GM23338 (cell line): Measurements from ENCODE around the gene PLD6. TPM values are rescaled to one million over a fixed set of nuclear protein-coding genes. Genes with fewer than 3 reads are reported as not detected.

Experiments
- ATAC-seq: fragments of 200-7000 bp; cut with Tn5 transposase; 3 replicates; pipeline ENCODE4 v1.9.1; 2020
- DNase-seq: peaks from one replicate; pipeline ENCODE4 v3.0.0-alpha.2; 2015; ENCODE audit warnings: low spot score
- H2AFZ ChIP-seq: fragments of 200-600 bp; sonication (generic); 2 replicates; pipeline ENCODE4 v1.8.0; 2016; ENCODE audit warnings: antibody characterized with exemption, mild to moderate bottlenecking, moderate library complexity
- H3F3A ChIP-seq: fragments of 200-600 bp; sonication (generic); replicated peaks from 2 replicates; pipeline ENCODE4 v1.8.0; 2017; ENCODE audit warnings: antibody characterized with exemption, mixed run types, low read depth
- H3K27ac ChIP-seq: fragments of 200-600 bp; sonication (generic); 2 replicates; pipeline ENCODE4 v1.6.1; 2016; ENCODE audit warnings: low read depth
- H3K27me3 ChIP-seq: fragments of 200-600 bp; sonication (generic); 2 replicates; pipeline ENCODE4 v1.8.0; 2016; ENCODE audit warnings: mild to moderate bottlenecking, mixed run types, moderate library complexity; ENCODE audit not compliant: insufficient read depth
- H3K36me3 ChIP-seq: fragments of 200-600 bp; sonication (generic); 2 replicates; pipeline ENCODE4 v1.8.0; 2016; ENCODE audit warnings: mild to moderate bottlenecking; ENCODE audit not compliant: insufficient read depth
- H3K4me1 ChIP-seq: fragments of 200-600 bp; sonication (generic); 2 replicates; pipeline ENCODE4 v1.8.0; 2016; ENCODE audit warnings: mild to moderate bottlenecking, moderate library complexity; ENCODE audit not compliant: insufficient read depth
- H3K4me2 ChIP-seq: fragments of 200-600 bp; sonication (generic); 2 replicates; pipeline ENCODE4 v1.7.1; 2017; ENCODE audit warnings: mixed run types
- H3K4me3 ChIP-seq: fragments of 200-600 bp; sonication (generic); 2 replicates; pipeline ENCODE4 v1.6.1; 2016; ENCODE audit warnings: mixed run types
- H3K79me2 ChIP-seq: fragments of 200-600 bp; sonication (generic); replicated peaks from 2 replicates; pipeline ENCODE4 v1.8.0; 2017; ENCODE audit warnings: mild to moderate bottlenecking; ENCODE audit not compliant: insufficient read depth
- H3K9me2 ChIP-seq: fragments of 200-600 bp; sonication (generic); 2 replicates; pipeline ENCODE4 v1.8.0; 2017; ENCODE audit not compliant: insufficient read depth
- H4K20me1 ChIP-seq: fragments of 200-600 bp; sonication (generic); replicated peaks from 2 replicates; pipeline ENCODE4 v1.8.0; 2017; ENCODE audit warnings: mild to moderate bottlenecking; ENCODE audit not compliant: insufficient read depth
- H3K27ac Mint-ChIP-seq: 2 replicates; pipeline ENCODE4 v1.8.0; 2020; ENCODE audit warnings: inconsistent platforms, mild to moderate bottlenecking, moderate library complexity, mixed read lengths
- H3K27me3 Mint-ChIP-seq: 3 replicates; pipeline ENCODE4 v1.8.0; 2022; ENCODE audit warnings: low read depth, mild to moderate bottlenecking, moderate library complexity, mixed read lengths, inconsistent platforms; ENCODE audit not compliant: insufficient read depth, poor library complexity
- H3K36me3 Mint-ChIP-seq: 3 replicates; pipeline ENCODE4 v1.8.0; 2021; ENCODE audit warnings: low read depth, mild to moderate bottlenecking, inconsistent platforms, moderate library complexity, mixed read lengths
- H3K4me1 Mint-ChIP-seq: 3 replicates; pipeline ENCODE4 v1.8.0; 2020; ENCODE audit warnings: mild to moderate bottlenecking, inconsistent platforms, mixed read lengths
- H3K4me3 Mint-ChIP-seq: 3 replicates; pipeline ENCODE4 v1.8.0; 2021; ENCODE audit warnings: moderate library complexity, mild to moderate bottlenecking, inconsistent platforms, mixed read lengths
- H3K9me3 Mint-ChIP-seq: 3 replicates; pipeline ENCODE4 v1.8.0; 2020; ENCODE audit warnings: moderate library complexity, mild to moderate bottlenecking, inconsistent platforms, mixed read lengths
- CTCF ChIP-seq, 2 experiments: fragments of 200-600 bp in 1 of 2; sonication (generic) in 1 of 2; conservative IDR thresholded peaks; 2 replicates each; pipeline versions ENCODE4 v1.5.1 to v1.6.1; 2016 to 2017; ENCODE audit warnings: antibody characterized with exemption in 2 of 2, low read depth in 2 of 2, mild to moderate bottlenecking in 2 of 2, moderate library complexity in 1 of 2
- EZH2 ChIP-seq: fragments of 200-600 bp; sonication (generic); IDR thresholded peaks from one replicate; pipeline ENCODE4 v1.8.0; 2017; ENCODE audit warnings: antibody characterized with exemption, mild to moderate bottlenecking, low read depth; ENCODE audit not compliant: unreplicated experiment
- EZH2phosphoT487 ChIP-seq: fragments of 200-600 bp; sonication (generic); IDR thresholded peaks from one replicate; pipeline ENCODE4 v1.8.1; 2018; ENCODE audit warnings: antibody characterized with exemption; ENCODE audit not compliant: unreplicated experiment
- JUNB ChIP-seq: IDR thresholded peaks from one replicate; pipeline ENCODE4 v1.6.1; 2016; ENCODE audit warnings: antibody characterized with exemption; ENCODE audit not compliant: unreplicated experiment
- POLR2AphosphoS5 ChIP-seq: IDR thresholded peaks from 2 replicates; pipeline ENCODE4 v1.6.1; 2016; ENCODE audit warnings: antibody characterized with exemption, low read depth
- STAT1 ChIP-seq: IDR thresholded peaks from one replicate; pipeline ENCODE4 v1.6.1; 2016; ENCODE audit warnings: antibody characterized with exemption; ENCODE audit not compliant: unreplicated experiment
- ZNF114 ChIP-seq: fragments of 250-450 bp; sonication (Bioruptor Pico); IDR thresholded peaks from 2 replicates; pipeline ENCODE4 v1.5.0; 2020; ENCODE audit warnings: mild to moderate bottlenecking, moderate library complexity
- ZNF331 ChIP-seq: fragments of 250-450 bp; sonication (Bioruptor Pico); IDR thresholded peaks from 2 replicates; pipeline ENCODE4 v1.5.0; 2020; ENCODE audit warnings: low read depth, mild to moderate bottlenecking, moderate library complexity
- polyA plus RNA-seq: library from polyadenylated mRNA; unstranded; fragments of >200 nt; fragmentation: Nextera tagmentation; extraction: Ambion mirVana; gene quantifications from 2 replicates; pipeline ENCODE4 v1.2.1, GENCODE V29; 2016
- total RNA-seq: library from RNA; depleted of rRNA; stranded (reverse); fragments of >200 nt; shearing (Covaris generic); gene quantifications from 2 replicates; pipeline ENCODE4 v1.2.3, GENCODE V29; 2014
- TF ChIP-seq, protein P1 (sequence below): IDR thresholded peaks from 2 replicates; pipeline ENCODE4 v1.6.1; 2016; ENCODE audit warnings: antibody characterized with exemption
- TF ChIP-seq, protein P2 (sequence below): IDR thresholded peaks from one replicate; pipeline ENCODE4 v1.6.1; 2018; ENCODE audit warnings: antibody characterized with exemption; ENCODE audit not compliant: unreplicated experiment

Gene PLD6
- total and polyA plus RNA-seq, 2 experiments from 2014 or later: not detected

DNA sequence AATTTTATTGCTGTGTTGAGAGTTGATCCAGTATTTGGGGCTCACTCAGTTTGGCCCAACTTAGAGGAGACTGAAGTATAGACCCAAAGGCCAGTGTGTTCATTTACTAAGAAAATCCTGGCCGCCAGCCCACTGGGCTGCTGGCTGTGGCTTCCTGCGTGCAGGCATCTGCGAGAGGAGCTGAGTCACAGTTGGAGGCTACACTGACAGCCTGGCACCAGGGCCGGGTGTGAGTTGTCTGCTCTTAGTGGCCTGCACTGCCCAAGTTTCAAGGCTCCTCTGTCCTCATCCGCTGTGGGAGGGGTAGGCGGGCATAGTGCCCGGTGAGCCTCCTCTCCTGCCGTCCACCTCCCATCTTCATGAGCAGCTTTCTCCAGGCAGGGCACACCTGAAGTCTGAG lies 54.2 kb downstream of the PLD6 start (continued):
- TF ChIP-seq JUNB (no peak), ZNF114 (no peak), EZH2phosphoT487 (no peak), ZNF331 (CRISPR knock-in tag) (no peak), STAT1 (no peak), POLR2AphosphoS5 (no peak)
- TF ChIP-seq, protein P1, sequence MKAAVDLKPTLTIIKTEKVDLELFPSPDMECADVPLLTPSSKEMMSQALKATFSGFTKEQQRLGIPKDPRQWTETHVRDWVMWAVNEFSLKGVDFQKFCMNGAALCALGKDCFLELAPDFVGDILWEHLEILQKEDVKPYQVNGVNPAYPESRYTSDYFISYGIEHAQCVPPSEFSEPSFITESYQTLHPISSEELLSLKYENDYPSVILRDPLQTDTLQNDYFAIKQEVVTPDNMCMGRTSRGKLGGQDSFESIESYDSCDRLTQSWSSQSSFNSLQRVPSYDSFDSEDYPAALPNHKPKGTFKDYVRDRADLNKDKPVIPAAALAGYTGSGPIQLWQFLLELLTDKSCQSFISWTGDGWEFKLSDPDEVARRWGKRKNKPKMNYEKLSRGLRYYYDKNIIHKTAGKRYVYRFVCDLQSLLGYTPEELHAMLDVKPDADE: no peak

GRCh38 chr17:17151541-17151940 lies 54.6 kb downstream of the PLD6 start:
- Mint-ChIP-seq H3K27me3 (no peaks in the 10 kb centered on the region), H3K9me3 (no peaks in the 10 kb centered on the region), H3K4me3 (no peak overlapping the region), H3K4me1 (no peaks in the 10 kb centered on the region), H3K27ac (no peak overlapping the region), H3K36me3 (peaks cover 38% of the 10 kb centered on the region)
- Histone ChIP-seq H3K36me3 (no peaks in the 10 kb centered on the region), H3K27me3 (no peaks in the 10 kb centered on the region), H3K9me2 (no peaks in the 10 kb centered on the region), H4K20me1 (no peaks in the 10 kb centered on the region; the same call in 1 of the 2 replicates), H3K4me2 (no peak overlapping the region), H3K4me3 (no peak overlapping the region), H3F3A (no peaks in the 10 kb centered on the region), H3K4me1 (no peaks in the 10 kb centered on the region), H3K79me2 (no peaks in the 10 kb centered on the region), H2AFZ (no peak overlapping the region), H3K27ac (no peak overlapping the region)
- DNase-seq: no peak
- no peak for ATAC-seq
- TF ChIP-seq ZNF331 (CRISPR knock-in tag) (no peak), EZH2 (no peak), POLR2AphosphoS5 (no peak), CTCF (conservative IDR thresholded peaks at IDR 0.05; ENCODE audit: low read depth in 2 of 2) (no peak)
- TF ChIP-seq, protein P1: no peak
- TF ChIP-seq, protein P2, sequence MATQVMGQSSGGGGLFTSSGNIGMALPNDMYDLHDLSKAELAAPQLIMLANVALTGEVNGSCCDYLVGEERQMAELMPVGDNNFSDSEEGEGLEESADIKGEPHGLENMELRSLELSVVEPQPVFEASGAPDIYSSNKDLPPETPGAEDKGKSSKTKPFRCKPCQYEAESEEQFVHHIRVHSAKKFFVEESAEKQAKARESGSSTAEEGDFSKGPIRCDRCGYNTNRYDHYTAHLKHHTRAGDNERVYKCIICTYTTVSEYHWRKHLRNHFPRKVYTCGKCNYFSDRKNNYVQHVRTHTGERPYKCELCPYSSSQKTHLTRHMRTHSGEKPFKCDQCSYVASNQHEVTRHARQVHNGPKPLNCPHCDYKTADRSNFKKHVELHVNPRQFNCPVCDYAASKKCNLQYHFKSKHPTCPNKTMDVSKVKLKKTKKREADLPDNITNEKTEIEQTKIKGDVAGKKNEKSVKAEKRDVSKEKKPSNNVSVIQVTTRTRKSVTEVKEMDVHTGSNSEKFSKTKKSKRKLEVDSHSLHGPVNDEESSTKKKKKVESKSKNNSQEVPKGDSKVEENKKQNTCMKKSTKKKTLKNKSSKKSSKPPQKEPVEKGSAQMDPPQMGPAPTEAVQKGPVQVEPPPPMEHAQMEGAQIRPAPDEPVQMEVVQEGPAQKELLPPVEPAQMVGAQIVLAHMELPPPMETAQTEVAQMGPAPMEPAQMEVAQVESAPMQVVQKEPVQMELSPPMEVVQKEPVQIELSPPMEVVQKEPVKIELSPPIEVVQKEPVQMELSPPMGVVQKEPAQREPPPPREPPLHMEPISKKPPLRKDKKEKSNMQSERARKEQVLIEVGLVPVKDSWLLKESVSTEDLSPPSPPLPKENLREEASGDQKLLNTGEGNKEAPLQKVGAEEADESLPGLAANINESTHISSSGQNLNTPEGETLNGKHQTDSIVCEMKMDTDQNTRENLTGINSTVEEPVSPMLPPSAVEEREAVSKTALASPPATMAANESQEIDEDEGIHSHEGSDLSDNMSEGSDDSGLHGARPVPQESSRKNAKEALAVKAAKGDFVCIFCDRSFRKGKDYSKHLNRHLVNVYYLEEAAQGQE: no peak
